Upper lobe of right lung (tissue), 1 donor: ENCODE results near the gene TMBIM6. TPM values are rescaled to one million over a fixed set of nuclear protein-coding genes. Genes with fewer than 3 reads are reported as not detected.

Experiments used
- ATAC-seq: fragments of 200-7000 bp; cut with Tn5 transposase; one replicate; pipeline ENCODE4 v1.9.1; 2020; ENCODE audit warnings: mild to moderate bottlenecking, moderate library complexity
- DNase-seq: peaks from one replicate; pipeline ENCODE4 v3.0.0-alpha.2; 2020
- H3K27ac ChIP-seq: fragments of 200-600 bp; one replicate; pipeline ENCODE4 v1.8.0; 2022
- H3K27me3 ChIP-seq: fragments of 200-600 bp; one replicate; pipeline ENCODE4 v1.8.0; 2022; ENCODE audit warnings: mild to moderate bottlenecking
- H3K36me3 ChIP-seq: fragments of 200-600 bp; one replicate; pipeline ENCODE4 v1.8.0; 2022
- H3K4me1 ChIP-seq: fragments of 200-600 bp; one replicate; pipeline ENCODE4 v1.8.0; 2022
- H3K4me3 ChIP-seq: fragments of 200-600 bp; one replicate; pipeline ENCODE4 v1.8.0; 2022; ENCODE audit warnings: mild to moderate bottlenecking
- H3K9me3 ChIP-seq: fragments of 200-600 bp; one replicate; pipeline ENCODE4 v1.8.0; 2022
- CTCF ChIP-seq: fragments of 200-600 bp; IDR thresholded peaks from one replicate; pipeline ENCODE4 v1.8.0; 2022; ENCODE audit warnings: antibody characterized with exemption
- intact Hi-C: fragments of 100-400 bp; cut with DNase I; formaldehyde crosslinking; loops from one replicate; pipeline ENCODE4 v1.11.0; 2022
- long read RNA-seq: library from polyadenylated mRNA; unstranded; transcript quantifications from one replicate; pipeline ENCODE4 v2.0.0, GENCODE V29; 2021
- total RNA-seq: library from RNA; stranded (reverse); fragmentation: NEBNext Ultra II Directional; extraction: Animal tissue kit (Norgen Biotek cat#: 25700); gene quantifications from one replicate; pipeline ENCODE4 v1.2.1, GENCODE V29; 2021
- donor health status: DM: no; HTN: yes; CAD: no; lungs with severe emphysema.

Gene TMBIM6
- total RNA-seq: 654 TPM
- long read RNA-seq, transcript TMBIM6-217 (11 exons, 2,771 nt): minor isoform, 6 of 524 reads
- long read RNA-seq, transcript TMBIM6-201 (10 exons, 2,836 nt): major isoform, 322 of 524 reads
- long read RNA-seq, transcript TMBIM6-202 (9 exons, 2,598 nt): minor isoform, 90 of 524 reads
- long read RNA-seq, partial matches to known transcripts: 90 of 524 reads
- long read RNA-seq, other reads (novel, unspliced or antisense): 8 of 524 reads

- H3K4me1 ChIP-seq: peaks cover 24% of the 10 kb centered on the region
These were observed at the start of gene TMBIM6 for GRCh38 chr12:49740930-49741881. TSS of gene TMBIM6 (plus strand) at chr12:49741557. CDS start at chr12:49752494, 10,937 bp downstream.

GRCh38 chr12:49692851-49693250 lies 48.5 kb upstream of the TMBIM6 start:
- no peak overlapping the region for H3K4me3 ChIP-seq
- ATAC-seq: no peak
- no peak for DNase-seq
- intact Hi-C loops: no loop called here
- H3K4me1 ChIP-seq: peaks cover 30% of the 10 kb centered on the region
- H3K36me3 ChIP-seq: no peaks in the 10 kb centered on the region
- H3K27me3 ChIP-seq: no peaks in the 10 kb centered on the region
- no peaks in the 10 kb centered on the region for H3K9me3 ChIP-seq
- H3K27ac ChIP-seq: no peak overlapping the region
- TF ChIP-seq CTCF: no peak

More at GRCh38 chr12:49740930-49741881, at the start of gene TMBIM6:
- Histone ChIP-seq H3K36me3 (no peaks in the 10 kb centered on the region), H3K27ac (peak within 1 kb of the TSS; percentile 98), H3K4me3 (peak within 1 kb of the TSS; percentile 90), H3K27me3 (no peaks in the 10 kb centered on the region), H3K9me3 (no peaks in the 10 kb centered on the region)
- DNase-seq (peak; percentile 99), ATAC-seq (peak; percentile 98)
- peak; percentile 97 for TF ChIP-seq CTCF
- intact Hi-C loops: no loop called here

GRCh38 chr12:49693931-49694444 lies 47.4 kb upstream of the TMBIM6 start:
- Histone ChIP-seq H3K9me3 (no peaks in the 10 kb centered on the region), H3K27me3 (no peaks in the 10 kb centered on the region), H3K27ac (no peak overlapping the region), H3K4me3 (no peak overlapping the region), H3K4me1 (peaks cover 38% of the 10 kb centered on the region), H3K36me3 (no peaks in the 10 kb centered on the region)
- DNase-seq (no peak), ATAC-seq (no peak)
- intact Hi-C loops: no loop called here
- no peak for TF ChIP-seq CTCF

- no peak for TF ChIP-seq CTCF
- no peaks in the 10 kb centered on the region for H3K9me3 ChIP-seq
- no peak for ATAC-seq
- peak overlapping the region; percentile 12 for H3K27ac ChIP-seq
- peaks cover 33% of the 10 kb centered on the region for H3K4me1 ChIP-seq
- intact Hi-C loops: no loop called here
- no peak for DNase-seq
- H3K36me3 ChIP-seq: no peaks in the 10 kb centered on the region
- no peaks in the 10 kb centered on the region for H3K27me3 ChIP-seq
- H3K4me3 ChIP-seq: no peak overlapping the region
These were observed 44.6 kb upstream of the TMBIM6 start for GRCh38 chr12:49696723-49697122.

- no peak for ATAC-seq
These were observed 43.5 kb upstream of the TMBIM6 start for GRCh38 chr12:49697808-49698207.

More at GRCh38 chr12:49697808-49698207, 43.5 kb upstream of the TMBIM6 start:
- no peak for DNase-seq
- Histone ChIP-seq H3K9me3 (no peaks in the 10 kb centered on the region), H3K27ac (peak overlapping the region; percentile 63), H3K4me3 (no peak overlapping the region), H3K36me3 (no peaks in the 10 kb centered on the region), H3K4me1 (peaks cover 43% of the 10 kb centered on the region), H3K27me3 (no peaks in the 10 kb centered on the region)
- intact Hi-C loops: no loop called here
- no peak for TF ChIP-seq CTCF
